GM18505 (cell line): ENCODE results near the gene PSMG2.

Source experiments
- ATAC-seq: cut with Tn5 transposase; IDR thresholded peaks from one replicate; pipeline ENCODE4 v1.9.1; 2021; ENCODE audit not compliant: unreplicated experiment
- POLR2A ChIP-seq: IDR thresholded peaks from 4 replicates; pipeline ENCODE4 v1.6.1; 2011; ENCODE audit warnings: borderline replicate concordance; ENCODE audit not compliant: insufficient read depth, insufficient read length; ENCODE audit errors: extremely low read depth

PSMG2 gene

DNA sequence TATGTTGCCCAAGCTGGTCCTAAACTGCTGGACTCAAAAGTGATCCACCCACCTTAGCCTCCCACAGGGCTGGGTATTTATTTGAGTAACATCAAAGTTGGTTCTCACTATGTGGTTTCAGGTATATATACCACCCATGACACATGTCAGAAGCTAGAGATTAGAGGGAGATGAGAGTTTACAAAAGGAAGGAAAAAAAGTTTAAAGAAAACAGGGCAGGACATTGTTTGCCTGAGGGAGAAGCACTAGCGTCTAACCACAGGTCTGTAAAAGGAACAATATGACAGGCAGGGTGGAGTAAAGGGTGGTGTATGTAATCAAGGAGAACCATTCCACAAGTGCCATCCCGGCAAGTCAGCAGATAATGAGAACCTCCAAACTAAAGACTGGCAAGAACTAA is 8.8 kb upstream of the PSMG2 start:
- ATAC-seq, result no peak
- TF ChIP-seq POLR2A, result no peak

DNA sequence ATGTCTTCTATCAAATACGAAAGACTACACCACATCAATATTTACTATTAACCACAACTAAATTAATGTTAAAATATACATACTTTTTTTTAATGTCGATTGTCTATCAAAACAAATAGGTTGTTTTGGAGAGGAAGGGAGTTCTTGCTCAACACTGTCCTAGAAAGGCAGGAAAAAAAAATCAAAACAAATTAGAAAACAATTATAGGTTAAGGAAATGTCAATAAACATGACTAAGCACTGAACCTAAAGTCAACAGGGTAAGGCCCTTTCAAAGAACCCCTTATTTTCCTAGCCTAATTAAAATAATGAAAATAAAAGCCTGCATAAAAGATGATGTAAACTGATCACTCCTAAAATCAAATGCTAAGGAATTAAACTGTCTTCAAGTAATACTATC is 3.1 kb upstream of the PSMG2 start:
- no peak for TF ChIP-seq POLR2A
- no peak for ATAC-seq

DNA sequence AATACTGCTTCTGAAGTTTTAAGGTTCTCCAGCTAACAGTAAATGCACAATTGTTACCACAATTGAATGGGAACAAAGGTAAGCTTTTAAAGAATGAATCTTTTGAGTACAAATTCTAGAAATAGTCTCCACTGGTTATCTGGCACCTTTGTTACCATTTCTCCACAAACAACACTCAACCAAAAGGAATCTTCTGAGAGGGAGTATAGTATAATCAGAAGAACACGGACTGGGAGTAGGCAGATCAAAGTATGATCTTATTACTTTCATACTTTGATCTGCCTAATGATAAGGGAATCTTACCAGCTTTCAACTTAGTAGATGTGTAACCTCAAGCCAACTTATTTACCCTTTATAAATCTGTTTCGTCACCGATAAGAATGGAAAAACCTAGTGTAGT is 1.7 kb upstream of the PSMG2 start:
- TF ChIP-seq POLR2A, result no peak
- ATAC-seq, result no peak

DNA sequence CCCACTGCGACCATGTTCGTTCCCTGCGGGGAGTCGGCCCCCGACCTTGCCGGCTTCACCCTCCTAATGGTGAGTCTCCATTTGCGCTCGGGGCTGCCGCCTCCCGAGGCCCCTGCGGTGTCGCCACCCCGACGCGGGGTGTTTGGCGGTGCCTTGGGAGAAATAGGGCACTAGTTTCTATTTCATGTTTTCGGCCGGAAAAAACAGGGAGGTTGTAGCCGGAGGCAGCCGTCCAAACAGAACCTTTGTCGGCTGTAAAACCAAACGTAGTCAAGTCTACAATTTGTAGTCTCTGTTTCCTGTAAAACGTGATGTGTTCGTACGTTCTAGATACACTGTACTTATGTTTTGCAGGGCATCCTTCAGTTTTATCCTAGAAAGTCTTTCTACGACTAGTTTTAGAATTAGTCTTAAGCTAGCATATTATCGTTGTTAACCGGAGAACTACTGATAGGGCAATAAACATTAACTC is 290 bp downstream of the PSMG2 start:
- no peak for ATAC-seq

DNA sequence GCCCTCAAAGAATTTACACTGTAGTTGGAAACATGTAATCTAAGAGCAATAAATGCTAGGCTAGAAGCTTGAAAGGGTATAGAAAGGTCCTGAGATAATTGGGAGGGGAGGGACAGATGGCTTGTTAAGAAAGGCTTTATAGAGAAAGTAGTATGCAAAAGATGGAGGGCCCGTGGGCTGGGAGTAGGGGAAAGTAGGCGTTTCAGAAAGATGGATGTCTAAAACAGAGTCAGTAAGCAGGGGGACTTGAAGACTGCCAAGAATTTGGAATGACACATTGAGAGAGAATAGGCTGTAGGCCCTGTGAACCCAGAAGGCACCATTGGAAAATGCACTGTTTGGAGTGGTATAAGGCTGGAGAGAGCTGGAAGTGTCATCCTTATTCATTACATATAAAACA is 822 bp downstream of the PSMG2 start:
- no peak for ATAC-seq
- no peak for TF ChIP-seq POLR2A

More for the DNA sequence above, 290 bp downstream of the PSMG2 start:
- no peak for TF ChIP-seq POLR2A

DNA sequence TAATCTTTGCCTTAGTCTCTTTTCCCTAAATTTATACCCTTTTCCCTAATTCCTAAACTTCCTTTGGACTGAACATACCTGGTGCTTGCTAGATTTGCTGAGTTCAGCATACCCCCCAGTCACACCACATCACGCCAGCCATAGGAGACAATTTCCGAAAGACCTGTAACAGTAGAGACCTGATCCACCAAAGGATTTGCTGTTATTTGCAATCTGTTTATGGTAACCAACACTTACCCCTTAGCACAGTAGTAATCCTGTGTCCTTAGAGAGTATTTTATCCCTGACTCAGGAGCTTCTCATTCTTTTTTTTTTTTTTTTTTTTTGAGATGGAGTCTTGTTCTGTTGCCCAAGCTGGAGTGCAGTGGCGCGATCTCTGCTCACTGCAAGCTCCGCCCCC is 8.6 kb downstream of the PSMG2 start:
- no peak for ATAC-seq
- no peak for TF ChIP-seq POLR2A

DNA sequence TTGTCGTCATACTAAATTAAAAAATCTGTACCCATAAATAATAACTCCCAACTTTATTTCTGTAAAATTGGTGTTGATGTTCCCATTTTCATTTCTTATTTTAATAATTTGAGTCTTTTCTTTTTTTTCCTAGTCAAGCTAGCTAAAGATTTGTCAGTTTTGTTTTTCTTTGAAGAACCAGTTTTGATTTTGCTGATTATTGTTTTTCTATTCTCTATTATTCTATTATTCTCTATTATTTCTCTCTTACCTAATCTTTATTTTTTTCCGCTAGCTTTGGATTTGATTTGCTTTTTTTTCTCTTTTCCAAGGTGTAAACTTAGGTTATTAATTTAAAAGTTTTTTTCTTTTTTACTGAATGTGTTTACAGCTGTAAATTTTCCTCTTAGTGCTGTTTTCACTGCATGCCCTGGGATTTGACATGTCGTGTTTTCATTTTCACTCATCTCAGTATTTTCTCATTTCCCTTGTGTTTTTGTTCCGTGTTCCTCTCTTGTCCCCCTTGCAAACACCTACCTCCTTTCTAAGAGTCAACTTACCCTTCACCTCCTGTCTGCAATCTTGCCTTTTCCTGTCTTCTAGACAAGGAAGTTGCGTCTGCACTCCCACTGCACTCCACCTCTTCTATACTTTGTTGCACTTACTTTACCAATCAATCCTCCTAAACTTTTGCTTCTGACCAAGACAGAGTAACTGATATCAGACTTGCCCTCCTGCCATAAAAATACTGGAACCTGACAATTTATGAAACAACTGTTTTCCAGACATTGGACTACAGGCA is 18.8 kb downstream of the PSMG2 start:
- no peak for ATAC-seq
- no peak for TF ChIP-seq POLR2A

DNA sequence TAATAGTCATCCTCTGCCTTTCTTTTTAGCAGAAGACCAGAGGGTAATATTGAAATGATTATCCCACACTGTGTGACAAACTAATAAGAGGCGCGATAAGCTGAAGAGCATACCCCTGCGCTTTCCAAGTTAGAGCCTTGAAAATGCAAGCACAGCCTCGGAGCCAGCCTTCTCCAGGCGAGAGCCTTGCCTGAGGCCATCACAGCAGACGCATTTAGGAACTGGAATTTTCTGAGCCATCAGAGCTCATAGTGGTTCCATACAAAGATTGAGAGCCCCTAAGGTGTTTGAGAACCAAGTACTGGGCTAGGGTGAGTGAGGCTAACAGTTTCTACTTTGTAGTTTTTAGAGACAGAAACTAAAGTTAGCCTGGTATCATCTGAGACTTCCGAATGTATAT is 19.9 kb downstream of the PSMG2 start:
- no peak for ATAC-seq
- no peak for TF ChIP-seq POLR2A

DNA sequence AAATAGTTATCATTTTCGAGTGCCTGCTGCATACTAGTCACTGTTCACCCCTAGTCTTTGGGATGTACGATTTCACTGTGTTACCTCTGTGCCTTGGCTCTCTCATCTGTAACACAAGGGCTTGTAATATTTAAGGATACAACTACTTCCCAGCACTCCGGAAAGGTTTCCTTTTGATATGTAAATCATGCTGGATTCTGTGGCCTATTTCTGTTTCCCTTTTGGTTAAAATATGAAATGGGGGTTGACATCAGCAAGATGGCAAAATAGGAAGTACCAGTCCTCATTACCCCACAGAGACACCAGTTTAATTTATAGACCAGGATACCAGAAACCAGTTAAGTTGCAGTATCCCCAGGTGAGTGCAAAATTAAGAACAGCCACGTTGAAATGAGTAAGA is 23.5 kb downstream of the PSMG2 start:
- no peak for TF ChIP-seq POLR2A

DNA sequence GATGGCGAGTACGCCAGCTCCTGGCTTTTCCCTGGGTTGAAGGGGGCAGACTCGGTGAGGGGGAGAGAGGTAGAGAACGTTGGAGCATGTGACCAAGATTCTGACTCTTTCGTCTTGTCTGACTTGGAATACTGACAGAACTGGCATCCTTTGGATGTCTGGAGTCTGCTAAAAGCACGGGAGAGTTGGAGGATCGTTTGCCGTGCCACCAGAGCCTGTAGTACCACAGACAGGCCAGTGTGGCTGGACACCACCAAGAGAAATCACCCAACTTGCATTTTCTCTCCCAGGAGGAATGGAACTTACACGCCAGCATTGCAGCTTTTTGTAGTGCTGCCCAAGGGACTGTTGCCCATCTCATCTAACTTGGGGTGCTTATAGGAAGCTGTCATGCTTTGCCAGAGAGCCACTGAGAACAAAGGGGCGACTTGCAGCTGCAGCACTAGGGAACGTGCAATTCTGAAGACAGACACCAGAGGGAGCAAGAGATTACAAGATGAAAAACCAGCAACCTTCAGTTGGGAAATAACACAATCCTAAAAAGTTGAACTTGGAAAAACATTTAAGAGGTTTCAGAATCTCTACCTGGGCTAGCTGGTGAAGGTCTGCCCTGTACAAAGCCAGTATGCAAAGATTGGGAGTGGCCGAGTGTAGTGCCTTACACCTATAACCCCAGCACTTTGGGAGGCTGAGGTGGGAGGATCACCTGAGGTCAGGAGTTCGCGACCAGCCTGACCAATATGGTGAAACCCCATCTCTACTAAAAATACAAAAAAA is 24.1 kb downstream of the PSMG2 start:
- no peak for ATAC-seq
- no peak for TF ChIP-seq POLR2A

More for the DNA sequence above, 23.5 kb downstream of the PSMG2 start:
- ATAC-seq, result no peak

DNA sequence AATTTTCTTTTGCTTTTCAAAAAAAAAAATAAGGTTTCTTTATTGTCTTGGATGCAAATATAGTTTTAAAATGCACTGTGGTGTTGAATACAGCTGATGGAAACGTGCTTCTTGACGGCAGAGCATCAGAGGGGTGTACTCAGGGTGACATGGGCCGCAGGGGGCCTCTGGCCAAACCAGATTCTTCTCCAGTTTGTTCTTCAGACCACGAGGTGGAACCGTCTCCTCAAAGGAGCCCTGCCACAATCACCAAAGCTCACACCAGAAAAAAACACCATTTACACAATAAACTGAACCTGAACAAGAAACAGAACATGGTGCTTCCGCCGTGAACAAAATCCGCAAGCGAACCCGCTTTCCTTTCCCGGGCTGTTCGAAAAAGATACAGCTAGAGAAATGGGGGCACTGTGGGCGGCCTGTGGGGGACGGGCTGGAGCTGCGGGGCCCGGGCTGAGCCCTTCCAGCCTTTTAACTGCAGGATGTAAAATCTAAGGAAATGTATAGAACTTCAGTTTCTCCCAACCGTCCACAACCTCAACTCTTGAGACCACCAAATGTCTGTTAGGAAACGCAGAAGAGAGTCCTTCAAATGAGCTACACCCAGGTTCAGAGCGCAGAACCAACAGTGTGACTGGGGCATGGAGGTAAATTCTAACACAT is 34.5 kb downstream of the PSMG2 start:
- no peak for ATAC-seq
- TF ChIP-seq POLR2A, result no peak

DNA sequence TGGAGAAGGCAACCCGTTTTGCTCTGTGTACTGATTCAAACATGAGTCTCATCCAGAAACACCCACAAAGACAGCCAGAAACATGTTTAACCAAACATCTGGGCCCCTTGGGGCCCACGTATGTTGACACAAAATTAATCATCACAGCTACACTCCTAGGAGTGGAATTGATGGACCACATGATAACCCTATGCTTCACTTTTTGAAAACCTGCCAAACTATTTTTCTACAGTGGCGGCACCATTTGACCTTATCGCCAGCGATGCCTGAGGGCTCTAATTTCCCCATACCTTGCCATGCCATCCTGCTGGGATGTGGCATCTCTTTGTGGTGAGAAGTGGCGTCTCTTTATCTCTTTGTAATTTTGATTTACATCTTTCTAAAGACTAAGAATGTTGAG is 38.5 kb downstream of the PSMG2 start:
- TF ChIP-seq POLR2A, result no peak
- no peak for ATAC-seq

DNA sequence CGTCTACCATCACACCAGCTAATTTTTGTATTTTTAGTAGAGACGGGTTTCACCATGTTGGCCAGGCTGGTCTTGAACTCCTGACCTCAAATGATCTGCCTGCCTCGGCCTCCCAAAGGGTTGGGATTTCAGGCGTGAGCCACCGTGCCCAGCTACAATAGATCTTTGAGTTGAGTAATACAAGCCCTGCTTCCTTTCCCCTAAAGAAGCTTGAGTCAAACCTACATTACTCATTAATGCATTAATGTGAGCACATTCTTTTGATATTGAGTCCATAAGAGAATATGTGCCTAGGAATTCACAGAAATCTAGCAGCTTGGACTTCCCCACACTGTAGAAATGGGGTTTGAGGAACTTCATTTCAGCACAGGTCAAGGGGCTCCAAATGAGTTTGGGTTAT is 39.6 kb downstream of the PSMG2 start:
- no peak for ATAC-seq

More for the DNA sequence above, 39.6 kb downstream of the PSMG2 start:
- TF ChIP-seq POLR2A, result no peak
